ENCODE results near the gene SFRP5.

Gene SFRP5

DNA sequence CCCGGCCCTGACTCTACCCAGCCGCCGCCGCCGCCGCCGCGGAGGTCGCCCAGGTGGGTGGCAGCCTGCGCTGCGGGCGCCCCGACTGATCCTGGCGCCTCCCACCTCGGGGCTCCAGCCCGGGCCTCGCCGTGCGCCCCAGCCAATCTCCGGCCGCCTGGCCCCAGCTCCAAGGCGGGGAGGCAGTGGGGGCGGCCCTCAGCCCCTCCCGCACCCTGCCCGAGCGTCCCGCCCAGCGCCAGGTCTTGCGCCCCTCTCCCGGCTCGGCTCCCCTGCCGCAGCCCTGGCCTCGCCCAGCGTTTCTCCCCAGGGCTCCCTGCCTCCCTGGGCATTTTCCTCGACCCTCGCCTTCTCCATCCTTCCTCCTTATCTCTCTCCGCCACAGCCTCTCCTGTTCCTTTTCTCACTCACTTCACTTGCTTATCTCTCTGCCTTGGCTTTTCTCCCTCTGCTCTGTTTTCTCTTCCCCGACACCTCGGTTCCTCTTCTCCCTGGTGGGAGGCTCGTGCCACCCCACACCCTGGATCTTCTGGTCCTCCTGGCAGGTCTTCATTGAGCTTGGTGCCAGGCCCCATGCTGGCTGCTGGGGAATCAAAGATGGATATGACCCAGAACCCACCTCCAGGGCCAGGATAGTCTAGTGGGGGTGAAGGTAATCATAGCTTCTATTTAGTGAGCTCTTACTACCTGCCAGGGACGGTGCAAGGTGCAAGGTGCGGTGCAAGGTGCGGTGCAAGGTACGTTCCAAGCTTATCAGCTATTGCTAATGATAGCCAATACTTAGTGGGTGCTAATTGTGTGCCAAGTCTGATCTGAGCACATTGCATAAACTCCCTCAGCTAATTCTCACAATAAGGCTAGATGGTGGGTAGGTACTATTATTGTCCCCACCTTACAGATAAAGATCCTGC, at the start of gene SFRP5:
Gene SFRP5, minus strand, starts transcription at position 87 of the 911 bp plus-strand sequence. CDS start 166 bp downstream, outside the sequence.
- peak; percentile 89 for DNase-seq (ENCODE audit: low spot score)

DNA sequence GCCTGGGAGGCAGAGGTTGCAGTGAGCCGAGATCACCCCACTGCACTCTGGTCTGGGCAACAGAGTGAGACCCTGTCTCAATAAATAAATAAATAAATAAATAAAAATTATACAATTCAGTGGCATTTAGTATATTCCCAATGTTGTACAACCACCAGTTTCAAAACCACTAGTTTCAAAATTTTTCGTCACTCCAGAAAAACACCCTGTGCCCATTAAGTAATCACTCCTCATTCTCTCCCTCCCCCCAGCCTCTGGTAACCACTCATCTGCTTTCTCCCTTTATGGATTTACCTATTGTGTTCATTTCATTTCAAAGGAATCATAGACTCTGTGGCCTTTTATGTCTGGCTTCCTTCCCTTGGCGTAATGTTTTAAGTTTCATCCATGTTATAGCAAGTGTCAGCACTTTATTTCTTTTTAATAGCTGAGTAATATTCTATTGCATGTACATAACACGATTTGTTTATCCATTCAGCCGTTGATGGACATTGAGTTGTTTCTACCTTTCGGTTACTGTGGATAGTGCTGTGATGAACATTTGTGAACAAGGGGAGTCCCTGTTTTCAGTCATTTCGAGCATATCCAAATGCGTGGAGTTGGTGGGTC, 48.4 kb upstream of the SFRP5 start:
- no peak for DNase-seq (ENCODE audit: low spot score)

DNA sequence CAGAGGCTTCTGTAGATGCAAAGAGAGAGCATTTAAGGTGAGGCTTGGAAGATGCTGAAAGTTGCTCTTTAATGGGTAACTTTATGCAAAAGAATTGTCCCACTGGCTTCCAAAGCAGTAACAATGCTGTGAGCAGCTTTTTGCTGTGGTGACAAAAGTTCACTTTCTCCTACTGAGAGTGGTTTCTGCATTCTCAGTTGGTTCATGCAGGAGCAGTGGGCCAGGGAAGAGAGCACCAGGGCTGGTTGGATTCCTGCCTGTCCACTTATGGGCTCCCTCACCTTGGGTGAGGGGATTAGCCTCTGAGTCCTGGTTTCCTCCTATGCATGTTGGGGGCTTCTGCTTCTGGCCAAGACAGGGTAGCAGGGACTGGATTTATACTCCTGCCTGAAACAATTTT, 46.8 kb upstream of the SFRP5 start:
- DNase-seq (ENCODE audit: low spot score), result no peak

DNA sequence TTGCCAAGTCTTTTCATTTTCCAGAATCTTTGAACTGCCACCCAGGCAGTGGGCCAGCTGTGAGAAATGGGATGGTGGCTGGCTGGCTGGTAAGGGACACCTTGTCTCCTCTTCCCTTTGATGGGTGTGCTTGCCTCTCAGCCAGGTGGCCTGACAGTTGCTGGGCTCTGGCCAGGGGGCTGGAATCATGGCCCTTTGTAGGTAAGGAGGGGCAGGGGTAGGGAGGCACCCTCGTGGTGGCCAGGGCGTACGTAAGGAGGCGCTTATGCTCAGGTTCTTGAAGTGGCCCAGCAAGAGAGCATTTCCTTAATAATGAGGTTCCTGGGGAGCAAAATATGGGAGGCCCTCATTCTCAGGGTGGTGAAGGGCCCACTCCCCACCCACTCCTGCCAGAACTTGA, 44.8 kb upstream of the SFRP5 start:
- no peak for DNase-seq (ENCODE audit: low spot score)

- DNase-seq (ENCODE audit: low spot score), result no peak
Measured at GRCh38 chr10:97814996-97815395, 43.2 kb upstream of the SFRP5 start.

- no peak for DNase-seq (ENCODE audit: low spot score)
Measured at GRCh38 chr10:97813311-97813710, 41.5 kb upstream of the SFRP5 start.

GRCh38 chr10:97812696-97813095, 40.9 kb upstream of the SFRP5 start:
- no peak for DNase-seq (ENCODE audit: low spot score)

DNA sequence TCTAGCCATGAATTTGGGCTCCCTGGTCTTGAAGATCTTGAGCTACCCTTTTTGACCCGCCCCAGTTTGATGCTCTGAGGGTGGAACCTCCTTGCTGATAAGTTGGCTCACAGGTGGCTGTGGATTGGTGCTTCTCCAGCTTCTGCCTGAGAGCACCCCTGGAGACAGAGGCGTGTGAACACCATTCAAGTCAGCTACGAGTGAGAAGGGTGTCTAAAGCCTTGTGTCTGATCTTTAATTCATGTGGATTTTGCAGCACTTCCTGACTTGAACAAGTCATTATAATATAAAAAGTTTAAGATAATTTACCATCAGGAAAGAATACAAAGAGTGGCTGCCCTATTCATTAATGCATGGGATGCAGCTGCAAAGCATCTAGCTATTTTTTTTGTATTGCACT, 40.2 kb upstream of the SFRP5 start:
- DNase-seq (ENCODE audit: low spot score), result no peak

GRCh38 chr10:97810446-97810845, 38.6 kb upstream of the SFRP5 start:
- no peak for DNase-seq (ENCODE audit: low spot score)

DNA sequence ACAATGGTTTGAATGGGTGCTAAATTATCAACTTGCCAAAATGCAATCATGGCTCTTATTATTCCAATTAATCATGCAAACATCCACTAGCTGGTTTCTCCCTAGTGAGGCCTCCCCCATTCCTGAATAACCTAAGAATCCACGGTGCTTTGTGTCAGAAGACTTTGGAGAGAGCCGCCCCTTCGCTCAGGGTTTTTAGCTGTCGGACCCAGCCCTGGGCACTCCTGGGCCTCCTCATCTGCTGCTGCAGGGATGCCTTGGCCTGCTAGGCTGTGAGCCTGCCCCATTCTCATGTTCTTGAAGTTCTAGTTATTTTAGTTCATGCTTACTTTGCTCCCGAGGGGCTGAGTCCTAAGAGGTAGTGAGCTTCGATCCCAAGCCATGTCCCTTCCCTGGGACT, 34.1 kb upstream of the SFRP5 start:
- DNase-seq (ENCODE audit: low spot score), result no peak

DNA sequence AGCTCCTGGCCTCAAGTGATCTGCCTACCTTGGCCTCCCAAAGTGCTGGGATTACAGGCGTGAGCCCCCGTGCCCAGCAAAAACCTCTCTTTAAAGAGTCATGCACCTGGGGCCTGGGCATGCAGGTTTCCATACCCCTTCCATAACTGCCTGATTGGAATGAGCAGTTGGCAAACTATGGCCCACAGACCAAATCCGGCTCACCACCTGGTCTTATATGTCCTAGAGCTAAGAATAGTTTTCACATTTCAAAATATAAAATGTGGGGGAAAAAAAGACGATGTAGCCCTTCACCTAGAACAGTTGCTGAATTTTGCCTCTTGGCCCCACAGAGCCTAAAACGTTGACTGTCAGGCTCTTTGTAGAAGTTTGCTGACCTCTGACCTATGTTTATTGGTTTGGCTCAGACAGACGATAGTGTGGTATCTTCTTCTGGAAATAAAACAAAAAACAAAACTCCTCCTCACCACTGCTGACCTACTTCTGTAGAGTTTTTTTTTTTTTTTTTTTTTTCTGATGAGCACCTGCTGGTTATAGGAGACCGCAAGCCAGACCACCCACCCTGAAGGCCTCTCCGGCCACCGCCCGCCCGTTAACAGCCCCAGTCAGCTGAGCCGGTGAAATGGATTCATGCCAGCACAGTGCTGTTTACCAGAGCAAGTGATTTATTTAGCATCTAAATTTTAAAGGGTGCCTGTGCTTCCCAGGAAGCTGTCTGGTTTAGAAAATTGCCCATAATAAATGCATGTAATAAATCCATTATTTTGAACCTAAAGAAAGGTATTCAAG, 33.5 kb upstream of the SFRP5 start:
- DNase-seq (ENCODE audit: low spot score), result no peak

- DNase-seq (ENCODE audit: low spot score), result no peak
Measured at GRCh38 chr10:97801422-97801821, 29.6 kb upstream of the SFRP5 start.

- no peak for DNase-seq (ENCODE audit: low spot score)
Measured at GRCh38 chr10:97800474-97800873, 28.7 kb upstream of the SFRP5 start.

GRCh38 chr10:97798958-97799610, 27.3 kb upstream of the SFRP5 start:
- DNase-seq (ENCODE audit: low spot score), result no peak

DNA sequence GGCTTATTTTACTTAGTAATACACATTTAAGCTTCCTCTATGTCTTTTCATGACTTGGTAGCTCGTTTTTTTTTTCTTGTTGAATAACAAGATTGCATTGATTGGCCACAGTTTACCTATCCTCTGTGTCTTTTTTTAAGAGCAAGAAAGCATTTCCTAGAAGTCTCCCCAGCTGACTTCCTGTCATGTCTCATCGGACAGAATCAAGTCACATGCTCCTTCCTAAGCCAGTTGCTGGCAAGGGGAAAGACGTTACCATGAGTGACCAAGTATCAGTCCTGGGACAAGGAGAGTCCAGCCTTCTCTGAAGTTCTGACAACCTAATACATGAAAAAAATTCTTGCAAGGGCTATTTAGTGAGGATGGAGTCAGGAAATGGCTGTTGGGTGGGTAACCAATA, 24.9 kb upstream of the SFRP5 start:
- DNase-seq (ENCODE audit: low spot score), result no peak

GRCh38 chr10:97795886-97796285, 24.1 kb upstream of the SFRP5 start:
- DNase-seq (ENCODE audit: low spot score), result peak; percentile 40

- peak; percentile 92 for DNase-seq (ENCODE audit: low spot score)
Measured at GRCh38 chr10:97791824-97792721, 20.3 kb upstream of the SFRP5 start.

- no peak for DNase-seq (ENCODE audit: low spot score)
Measured at GRCh38 chr10:97789770-97790397, 18.1 kb upstream of the SFRP5 start.

- no peak for DNase-seq (ENCODE audit: low spot score)
Measured at GRCh38 chr10:97788552-97789442, 17.0 kb upstream of the SFRP5 start.

DNA sequence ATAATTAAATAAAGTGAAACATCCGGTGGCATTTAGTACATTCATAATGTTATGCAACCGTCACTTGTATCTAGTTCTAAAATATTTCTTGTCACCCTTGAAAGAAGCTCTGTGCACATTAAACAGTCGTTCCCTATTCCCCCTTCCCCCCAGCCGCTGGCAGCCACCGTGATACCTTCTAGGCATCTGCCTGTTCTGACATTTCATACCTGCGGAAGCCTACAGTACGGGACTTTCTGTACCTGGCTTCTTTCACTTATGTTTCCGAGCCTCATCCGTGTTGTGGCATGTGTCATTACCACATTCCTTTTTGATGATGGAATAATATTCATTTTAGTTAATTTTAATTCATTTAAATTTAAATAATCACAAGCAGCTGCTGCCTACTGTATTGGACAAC, 13.9 kb upstream of the SFRP5 start:
- DNase-seq (ENCODE audit: low spot score), result no peak
